ENCODE results near the gene ARL15.

ARL15 gene

DNA sequence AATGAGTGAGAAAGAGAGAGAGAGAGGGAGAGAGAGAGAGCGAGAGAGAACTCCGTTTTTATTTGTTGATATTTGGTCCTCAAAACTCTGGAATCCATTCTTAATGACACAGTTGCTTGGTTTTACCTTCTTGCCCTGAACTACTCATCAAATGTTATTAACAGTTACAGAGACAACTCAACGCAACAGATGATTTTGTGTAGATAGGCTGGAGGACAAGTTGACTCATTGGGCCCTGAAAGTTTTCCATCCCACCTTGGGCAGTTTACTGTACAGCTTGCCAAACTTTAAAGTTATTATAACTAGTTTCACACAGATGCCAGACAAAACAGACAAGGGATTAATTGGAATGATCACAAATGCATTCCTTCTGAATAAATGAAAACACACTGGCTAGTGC is 339.9 kb downstream of the ARL15 start:
- DNase-seq: no peak

DNA sequence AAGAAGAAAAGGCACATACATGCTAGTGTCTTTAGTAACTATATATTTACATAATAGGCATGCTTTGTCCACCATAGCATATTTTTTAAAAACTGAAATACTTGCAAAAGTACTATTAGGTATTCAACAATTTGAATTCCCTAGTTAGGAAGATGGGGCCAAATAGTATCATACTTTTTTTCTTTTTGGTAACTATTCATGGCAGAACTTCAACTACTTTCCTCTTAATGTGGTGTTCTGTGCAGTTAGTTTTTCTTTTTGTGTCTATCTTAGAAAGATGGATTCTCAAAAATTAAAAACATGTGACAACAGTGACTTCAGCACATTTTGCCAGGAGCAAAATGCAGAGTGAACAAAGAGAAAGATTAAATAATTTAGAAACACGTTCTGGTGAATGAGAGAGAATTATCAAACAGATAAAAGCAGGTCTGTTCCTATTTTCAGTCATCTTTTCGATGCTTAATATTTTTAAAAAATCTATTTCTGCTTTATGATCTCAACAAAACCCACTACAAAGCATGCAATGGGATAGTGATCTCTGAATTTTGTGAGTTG is 341.1 kb downstream of the ARL15 start:
- DNase-seq: no peak

DNA sequence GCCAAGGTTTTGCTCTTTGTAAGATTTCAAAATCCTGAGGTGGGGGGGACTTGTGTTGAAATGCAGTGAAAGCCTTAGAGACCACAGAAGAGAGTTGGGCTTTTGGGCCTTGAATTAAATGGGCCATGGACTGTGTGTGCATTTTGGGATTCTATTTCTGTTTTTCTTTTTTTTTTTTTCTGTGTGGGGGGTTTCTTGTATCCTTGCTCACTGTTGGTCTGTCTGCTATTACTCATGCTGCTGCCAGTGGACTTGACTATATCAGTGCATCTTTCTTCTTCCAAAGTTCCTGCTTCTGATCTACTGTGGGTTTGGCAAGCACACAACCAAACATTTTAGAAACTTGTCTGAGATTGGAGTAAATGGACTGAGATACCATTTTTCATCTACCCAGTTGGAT is 344.9 kb downstream of the ARL15 start:
- DNase-seq: no peak

DNA sequence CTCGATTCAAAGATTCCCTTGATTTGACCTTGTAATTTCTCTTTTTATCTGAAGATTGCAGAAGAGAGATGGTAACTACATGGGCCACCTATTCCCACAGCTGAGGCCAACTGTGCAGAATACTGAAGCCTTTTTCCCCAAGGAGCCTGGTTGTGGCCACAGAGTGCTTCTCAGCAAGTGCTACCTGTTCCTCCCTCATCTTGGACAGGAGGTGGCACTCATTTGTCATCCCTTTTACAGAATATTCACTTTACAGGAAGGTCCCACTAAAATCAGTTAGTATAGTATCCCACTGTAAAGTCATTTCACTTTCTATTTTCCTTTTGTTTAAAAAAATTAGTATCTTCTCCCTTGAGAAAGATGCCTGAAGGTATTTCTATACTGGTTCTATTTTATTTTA is 346.4 kb downstream of the ARL15 start:
- no peak for DNase-seq

DNA sequence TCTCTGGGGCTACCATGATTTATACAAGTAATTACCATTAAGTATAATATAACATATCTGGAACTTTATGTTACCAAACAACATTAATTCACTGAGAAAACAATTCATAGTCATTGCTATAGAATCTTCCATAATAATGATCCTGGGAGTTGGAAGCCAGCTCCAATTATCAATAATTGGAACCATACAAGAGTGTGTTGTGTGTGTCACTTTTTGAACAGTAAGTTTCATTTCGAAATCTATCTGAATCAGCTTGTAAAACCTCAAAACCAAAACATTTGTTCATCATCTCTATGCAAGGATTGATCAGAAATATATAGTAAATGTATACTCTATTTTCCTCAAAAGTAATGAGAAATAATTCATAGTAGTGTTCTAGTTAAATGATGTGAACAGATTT is 348.1 kb downstream of the ARL15 start:
- no peak for DNase-seq

DNA sequence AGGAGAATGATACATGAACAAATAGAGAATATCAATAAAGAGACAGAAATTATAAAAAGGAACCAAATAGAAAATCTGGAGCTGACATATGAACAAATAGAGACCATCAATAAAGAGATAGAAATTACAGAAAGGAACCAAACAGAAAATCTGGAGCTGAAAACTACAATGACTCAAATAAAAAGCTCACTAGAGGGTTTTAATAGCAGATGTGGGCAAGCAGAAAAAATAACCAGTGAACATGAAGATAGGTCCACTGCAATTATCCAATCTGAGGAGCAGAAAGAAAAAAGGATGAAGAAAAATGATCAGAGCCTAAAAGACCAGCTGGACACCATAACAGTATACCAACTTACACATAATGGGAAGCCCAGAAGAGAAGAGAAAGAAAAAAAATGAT is 353.7 kb downstream of the ARL15 start:
- no peak for DNase-seq

DNA sequence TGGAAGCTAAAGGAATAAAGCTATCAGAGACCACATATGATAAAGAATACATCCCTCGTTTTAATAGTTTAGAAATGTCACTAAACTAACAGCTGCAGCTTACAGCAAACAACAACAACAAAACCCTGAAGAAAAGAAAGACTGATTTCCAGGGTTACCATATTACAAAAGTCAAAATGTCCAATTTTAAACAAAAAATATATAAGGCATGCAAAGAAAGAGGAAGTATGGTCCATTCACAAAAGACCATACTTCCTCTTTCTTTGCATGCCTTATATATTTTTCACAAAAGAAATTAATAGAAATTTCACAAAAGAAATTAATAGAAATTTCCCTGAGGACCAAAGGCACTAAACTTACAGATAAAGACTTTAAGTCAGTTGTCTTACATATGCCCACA is 354.2 kb downstream of the ARL15 start:
- DNase-seq: no peak

DNA sequence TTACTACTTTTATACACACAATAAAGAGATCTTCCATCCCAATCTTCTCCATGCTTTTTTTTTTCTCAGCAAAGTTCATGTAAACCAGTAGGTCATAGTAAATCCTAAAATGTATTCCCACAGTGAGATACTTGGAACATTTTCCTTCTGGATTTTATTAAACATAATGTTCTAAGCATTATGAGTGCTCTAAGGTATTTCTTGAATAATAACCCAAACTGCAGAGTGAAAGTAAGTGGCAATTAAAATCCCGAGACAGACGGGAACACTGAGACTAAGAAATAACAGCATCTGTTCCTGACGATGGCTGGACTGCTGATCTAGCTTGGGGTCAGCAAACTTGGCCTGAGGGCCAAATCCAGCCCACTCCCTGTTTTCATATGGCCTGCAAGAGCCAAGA is 359.8 kb downstream of the ARL15 start:
- DNase-seq: no peak

DNA sequence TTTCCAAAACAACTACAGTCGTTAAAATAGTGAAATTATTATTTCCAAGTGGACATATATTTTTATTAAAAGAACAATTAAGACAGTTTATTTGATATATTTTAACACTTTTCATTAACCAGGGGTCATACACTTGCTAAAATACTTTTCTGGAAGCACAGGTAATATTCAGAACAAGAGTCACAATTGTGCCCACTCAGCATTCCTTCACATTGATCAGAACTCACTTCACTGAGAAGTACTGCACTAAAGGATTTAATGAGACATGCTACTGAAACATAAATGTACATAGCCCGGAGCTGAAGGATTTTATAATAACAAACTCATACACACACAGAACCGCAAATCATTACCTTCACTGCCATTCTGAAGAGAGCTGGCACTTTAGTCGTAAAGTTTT is 361.8 kb downstream of the ARL15 start:
- DNase-seq: no peak

DNA sequence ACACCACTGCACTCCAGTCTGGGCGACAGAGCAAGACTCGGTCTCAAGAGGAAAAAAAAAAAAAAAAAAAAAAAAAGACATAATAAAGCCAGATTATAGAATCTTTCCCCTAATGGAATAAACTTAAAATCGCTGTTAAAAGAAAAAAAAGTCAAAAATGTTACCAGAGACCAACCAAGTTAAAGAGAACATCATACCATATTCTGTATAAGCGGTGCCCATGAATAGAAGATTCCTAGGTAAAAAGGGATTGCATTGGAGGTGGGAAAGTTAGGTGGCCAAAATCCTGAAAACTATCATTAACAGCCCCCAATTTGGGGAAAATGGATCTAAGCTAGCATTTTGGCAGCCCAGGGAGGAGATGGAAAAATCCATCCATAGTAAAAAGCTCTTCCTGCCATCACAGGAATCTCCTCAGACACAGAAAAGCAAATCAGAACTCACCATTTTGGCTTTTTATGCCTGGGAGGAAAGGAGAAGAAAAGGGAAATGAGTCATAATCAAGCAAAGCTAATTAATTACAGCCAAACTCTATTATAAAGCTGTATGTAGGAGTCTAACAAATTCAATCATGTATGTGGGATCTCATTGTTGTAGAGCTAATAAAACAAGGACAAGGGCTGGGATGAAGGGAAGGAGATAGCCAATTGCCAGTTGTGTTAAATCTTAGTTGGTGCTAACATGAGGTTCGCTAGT is 363.8 kb downstream of the ARL15 start:
- no peak for DNase-seq

DNA sequence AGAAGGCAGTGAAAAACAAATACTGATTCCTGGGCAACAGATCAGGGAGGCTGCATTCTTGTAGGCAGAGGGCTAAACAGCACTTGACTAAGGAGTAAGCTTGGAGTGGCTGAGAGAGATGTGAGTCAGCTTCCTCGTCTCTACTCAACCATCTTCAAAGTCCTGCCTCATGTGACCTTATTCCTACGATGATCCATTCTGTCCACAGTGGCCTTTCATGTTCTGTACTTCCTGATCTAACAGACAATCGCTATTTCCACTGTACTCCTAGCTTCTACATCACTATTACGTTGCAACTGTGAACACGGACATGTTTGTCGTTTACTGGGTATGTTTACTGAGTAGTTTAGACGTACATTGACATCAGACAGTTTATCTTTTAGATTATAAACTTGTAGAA is 365.4 kb downstream of the ARL15 start:
- no peak for DNase-seq

DNA sequence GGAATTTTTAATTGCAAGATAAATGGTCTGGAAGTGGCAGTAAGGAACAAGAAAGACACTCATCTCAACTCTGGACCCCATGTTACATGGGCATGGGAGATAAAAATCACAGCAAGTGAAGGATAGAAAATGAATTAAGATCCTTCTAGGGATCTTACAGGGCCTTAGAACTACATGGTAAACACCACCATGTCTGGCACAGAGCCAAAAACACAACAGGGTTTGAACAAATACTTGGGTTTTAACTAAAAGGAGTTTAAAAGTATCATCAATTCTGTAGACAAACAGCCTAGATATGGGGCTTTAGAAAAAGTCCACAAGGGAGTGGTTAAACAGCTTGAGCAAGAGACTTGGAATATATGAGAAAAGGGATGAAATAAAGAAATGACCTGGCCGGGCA is 366.4 kb downstream of the ARL15 start:
- no peak for DNase-seq

DNA sequence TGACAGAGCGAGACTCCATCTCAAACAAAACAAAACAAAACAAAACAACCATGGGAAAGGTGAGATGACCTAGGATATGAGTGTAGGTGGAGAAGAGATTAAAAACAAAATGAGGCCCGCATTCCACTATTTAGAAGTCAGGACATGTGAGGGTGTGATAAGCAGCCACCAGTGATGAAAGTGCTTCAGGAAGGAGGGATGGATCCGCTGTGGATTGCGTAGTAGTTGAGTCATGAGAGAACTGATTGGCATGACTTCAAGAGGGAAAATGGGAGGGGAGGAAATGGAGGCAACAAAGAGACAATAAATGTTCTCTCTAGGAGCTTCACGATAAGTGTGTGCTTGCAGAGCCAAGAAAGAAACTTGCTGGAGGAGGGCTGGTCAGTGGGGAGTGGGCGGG is 367.6 kb downstream of the ARL15 start:
- no peak for DNase-seq

DNA sequence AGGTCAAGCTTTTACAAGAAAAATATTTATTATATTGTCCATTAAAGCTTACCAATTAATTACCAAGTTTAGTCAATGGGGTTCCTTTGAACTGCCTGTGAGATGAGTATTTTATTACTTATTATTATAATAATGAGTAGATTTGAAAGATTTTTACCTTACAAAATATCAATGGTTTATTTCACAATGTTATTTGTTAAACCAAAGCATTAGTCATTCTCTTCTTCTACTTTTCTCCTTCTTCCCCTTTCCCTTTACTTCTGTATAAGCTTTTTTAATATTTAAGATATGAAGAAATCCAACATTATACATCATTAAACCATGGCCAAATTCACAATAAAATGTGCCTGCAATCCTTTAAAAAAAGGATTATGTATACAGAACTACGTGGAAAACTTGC is 369.5 kb downstream of the ARL15 start:
- DNase-seq: no peak

DNA sequence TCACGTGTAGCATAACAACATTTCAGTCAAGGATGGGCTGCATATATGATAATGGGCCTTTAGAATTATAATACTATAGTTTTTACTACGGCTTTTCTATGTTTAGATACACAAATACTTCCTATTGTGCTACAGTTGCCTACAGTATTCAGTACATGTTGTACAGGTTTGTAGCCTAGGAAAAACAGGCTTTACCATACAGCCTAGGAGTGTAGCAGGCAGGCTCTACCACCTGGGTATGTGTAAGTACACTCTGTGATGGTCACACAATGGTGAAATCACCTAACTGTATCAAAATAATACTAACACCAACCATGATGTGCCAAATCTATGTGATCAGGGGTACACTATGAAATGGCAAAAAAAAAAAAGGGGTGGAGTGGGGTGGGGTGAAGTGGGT is 372.9 kb downstream of the ARL15 start:
- DNase-seq: no peak

DNA sequence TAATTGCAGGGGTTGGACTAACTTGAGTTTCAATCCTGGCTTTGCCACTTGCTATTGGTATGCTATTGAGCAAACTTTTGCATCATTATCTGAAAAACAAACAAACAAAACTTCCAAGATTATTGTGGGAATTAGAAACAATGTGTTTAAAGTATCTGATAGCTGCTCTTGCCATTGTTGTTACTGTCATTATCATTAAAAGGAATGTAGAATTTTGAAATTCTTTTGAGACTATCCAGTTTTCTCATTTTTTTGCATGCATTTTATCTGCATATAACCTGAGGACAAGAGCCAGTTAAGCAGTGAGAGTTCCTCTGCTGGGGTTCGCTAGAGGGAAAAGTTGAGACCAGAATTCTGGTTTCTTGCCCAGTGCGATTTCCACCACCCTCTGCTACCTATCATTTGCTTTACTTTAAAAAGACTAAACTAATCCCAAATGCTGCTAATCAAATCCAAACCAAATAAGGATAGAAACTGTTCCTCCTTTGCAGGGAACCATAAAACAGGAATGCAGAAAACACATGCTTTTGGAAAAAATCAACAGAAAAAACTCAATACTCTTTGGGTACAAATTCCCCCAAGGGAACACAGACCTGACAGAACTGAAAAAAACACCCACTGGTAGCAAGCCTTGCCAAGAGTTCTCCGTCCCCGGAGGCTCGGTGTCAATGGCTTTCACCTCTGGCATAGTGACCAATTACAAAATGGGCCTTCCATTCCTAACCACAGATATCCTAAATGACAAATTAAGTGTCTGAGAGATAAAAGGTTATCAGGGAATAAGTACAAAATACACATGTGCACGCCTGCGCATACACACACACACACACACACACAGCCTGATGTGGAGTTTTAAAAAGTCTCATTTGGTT is 373.7 kb downstream of the ARL15 start:
- DNase-seq: no peak

DNA sequence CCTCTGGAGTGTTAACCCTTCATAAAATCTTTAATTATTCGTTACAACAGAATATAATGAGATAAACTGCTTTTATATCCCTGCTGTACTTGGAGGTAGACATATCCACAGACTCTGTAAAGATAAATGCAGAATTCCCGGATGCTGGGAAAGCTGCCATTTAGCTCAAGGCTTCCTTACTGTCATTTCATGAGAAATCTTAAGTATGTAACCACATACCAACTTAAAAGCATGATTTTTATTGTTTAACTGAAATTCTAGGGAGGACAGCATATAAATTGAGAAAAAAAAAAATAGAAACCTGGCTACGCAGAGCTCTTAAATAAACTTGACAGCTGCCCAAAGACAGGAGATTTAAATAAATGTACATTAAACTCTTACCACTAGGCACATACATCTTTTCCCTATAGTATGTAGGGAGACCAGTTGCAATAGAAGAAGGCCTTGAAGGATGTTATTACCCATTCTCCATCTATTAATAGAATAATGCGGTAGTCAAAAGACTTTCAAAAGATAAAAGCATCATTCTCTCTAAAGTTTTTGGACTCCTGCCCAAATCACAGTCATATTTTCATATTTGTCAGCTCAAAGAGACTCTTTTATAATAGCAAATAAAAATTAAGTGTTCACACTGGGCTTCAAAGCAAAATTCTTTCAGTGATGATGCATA is 376.1 kb downstream of the ARL15 start:
- no peak for DNase-seq

DNA sequence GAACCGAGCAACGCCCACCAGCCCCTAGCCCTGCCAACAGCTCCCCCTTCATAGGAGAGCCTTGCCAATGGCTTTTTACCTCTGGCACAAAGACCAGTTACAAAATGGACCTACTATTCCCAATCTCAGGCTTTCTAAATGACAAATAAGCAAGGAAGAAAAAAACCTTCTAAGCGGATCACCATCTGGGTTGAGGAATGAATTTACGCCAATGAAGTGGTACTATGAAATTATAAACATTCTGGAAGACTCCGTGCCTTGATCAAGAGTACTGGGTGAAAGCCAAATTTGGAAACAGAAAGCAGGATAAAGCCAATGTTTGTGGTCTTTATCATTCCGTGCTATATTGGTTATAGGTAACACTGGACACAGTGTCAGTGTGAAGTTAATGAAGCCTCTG is 378.0 kb downstream of the ARL15 start:
- DNase-seq: no peak

DNA sequence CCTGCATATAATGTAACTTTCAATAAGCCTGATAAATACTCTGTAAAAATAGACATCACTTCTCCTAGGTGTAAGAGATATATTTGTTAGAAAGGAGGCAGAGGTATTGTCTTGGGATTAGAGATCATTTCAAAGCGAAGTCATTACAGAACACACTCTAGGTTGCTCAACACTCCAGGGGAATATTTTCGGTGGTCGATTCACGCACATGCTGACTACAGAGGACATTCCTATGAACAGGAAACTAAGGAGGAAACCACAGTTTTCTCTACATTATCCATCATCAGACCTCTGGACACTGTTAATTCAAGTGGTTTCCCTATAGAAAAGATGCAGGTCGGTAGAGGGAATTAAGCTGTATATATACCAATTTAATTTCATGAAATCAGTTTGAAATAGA is 379.9 kb downstream of the ARL15 start:
- no peak for DNase-seq

DNA sequence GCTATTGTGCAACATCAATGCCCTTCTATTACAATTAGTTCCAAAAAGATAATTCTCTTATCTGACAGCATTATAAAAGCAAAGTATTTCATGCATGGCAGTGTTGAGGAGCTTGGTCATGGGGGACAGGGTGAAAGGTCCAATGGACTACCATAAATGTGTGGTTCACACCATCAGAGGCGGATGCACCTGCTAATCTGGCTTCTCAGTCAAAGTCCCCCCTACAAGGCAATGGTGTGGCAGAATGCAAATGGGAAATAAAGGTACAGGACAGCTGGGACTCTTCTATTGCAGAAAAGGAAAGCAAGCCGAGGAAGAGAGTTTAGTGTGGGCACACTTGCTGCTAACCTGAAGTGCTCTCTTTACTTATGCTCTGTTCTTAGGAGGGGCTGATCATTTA is 380.8 kb downstream of the ARL15 start:
- DNase-seq: no peak

DNA sequence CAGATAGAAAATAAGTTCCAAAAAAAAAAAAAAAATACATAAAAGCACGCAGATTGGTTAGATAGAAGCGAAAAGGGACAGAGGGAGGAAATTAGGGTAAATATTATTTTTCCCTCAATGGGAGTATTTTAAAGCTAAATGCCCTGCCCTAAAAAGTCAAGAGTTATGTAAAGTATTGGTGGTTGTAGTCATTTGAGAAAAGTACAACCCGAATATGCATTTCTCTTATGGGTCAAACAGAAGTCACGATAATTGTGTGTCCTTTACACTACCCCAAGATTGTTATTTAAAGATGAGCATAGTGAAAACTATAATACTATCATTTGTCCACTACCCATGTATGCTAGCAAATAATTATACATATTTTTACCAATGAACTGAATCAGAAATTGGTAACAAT is 381.2 kb downstream of the ARL15 start:
- DNase-seq: no peak

DNA sequence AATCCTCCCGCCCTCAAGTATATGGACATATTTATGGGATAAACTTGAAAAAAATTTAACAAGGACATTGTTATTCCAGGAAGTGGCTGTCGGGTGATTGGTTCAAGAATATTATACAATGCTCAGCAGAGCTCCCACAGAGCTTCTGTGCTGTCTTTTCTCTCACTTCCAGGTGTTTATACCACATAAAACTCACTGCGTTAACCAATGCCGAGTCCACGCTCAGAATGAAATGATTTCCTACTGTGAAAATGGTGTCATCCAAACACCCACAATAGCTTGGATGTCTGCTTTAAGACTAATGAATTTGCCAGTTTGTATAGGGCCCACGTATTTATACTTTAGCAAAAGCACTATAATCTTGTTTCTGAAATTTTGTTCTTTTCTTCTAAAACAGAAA is 381.7 kb downstream of the ARL15 start:
- no peak for DNase-seq

DNA sequence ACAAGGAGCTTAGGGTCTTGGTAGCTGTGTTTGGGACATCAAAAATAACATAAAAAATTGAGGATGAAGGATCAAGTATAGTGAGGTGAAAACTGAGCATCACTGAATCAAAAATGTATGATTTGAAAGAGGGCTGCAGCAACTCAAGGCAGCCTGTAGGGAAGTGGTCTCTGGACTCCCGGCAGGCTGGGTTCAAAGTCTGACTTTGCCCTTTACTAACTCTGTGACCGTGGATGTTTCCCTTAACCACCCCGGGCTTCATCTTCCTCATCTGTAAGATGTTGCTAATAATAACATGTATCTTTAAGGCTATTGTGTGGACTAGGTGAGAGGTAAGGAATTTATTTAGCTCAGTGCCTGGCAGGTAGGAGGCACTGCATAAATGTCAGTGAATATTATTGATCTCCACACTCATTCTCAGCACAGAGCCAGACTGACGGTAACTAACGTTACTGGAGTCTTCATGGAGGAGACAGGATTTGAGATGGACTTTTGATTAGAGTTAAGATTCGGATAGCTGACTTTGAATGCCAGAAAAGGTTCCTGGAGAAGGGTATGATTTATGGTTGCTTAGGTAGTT is 382.6 kb downstream of the ARL15 start:
- no peak for DNase-seq

Data from activated CD8-positive, alpha-beta memory T cell treated with anti-CD3 and anti-CD28 coated beads for 24 hours (primary cell).